Neuronal stem cell (in vitro differentiated cells): Measurements from ENCODE around the gene MPHOSPH6.
"Not testable (repeated sequence)": the region's sequence is repeated elsewhere in the genome, so short reads cannot be mapped to it uniquely, and the experiment has no call there.

Experiments
- DNase-seq: peaks from one replicate; pipeline ENCODE4 v3.0.0-alpha.2; 2013; ENCODE audit warnings: low spot score
- H2AFZ ChIP-seq: one replicate; pipeline ENCODE4 v1.6.1; 2013; ENCODE audit warnings: mild to moderate bottlenecking, low read length, inconsistent platforms
- H2AK5ac ChIP-seq: 2 replicates; pipeline ENCODE4 v1.6.1; 2013; ENCODE audit warnings: low read depth, mild to moderate bottlenecking, inconsistent platforms, low read length, moderate library complexity, mixed read lengths
- H2BK120ac ChIP-seq: 2 replicates; pipeline ENCODE4 v1.6.1; 2013; ENCODE audit warnings: low read depth, mild to moderate bottlenecking, inconsistent platforms, low read length, moderate library complexity, mixed read lengths
- H2BK12ac ChIP-seq: one replicate; pipeline ENCODE4 v1.6.1; 2013; ENCODE audit warnings: low read length, inconsistent platforms
- H2BK15ac ChIP-seq: 2 replicates; pipeline ENCODE4 v1.6.1; 2013; ENCODE audit warnings: mild to moderate bottlenecking, low read length, inconsistent platforms, mixed read lengths
- H2BK5ac ChIP-seq: one replicate; pipeline ENCODE4 v1.6.1; 2013; ENCODE audit warnings: inconsistent platforms, mild to moderate bottlenecking, low read length, moderate library complexity
- H3K14ac ChIP-seq: one replicate; pipeline ENCODE4 v1.6.1; 2013; ENCODE audit warnings: low read length, inconsistent platforms
- H3K18ac ChIP-seq: 2 replicates; pipeline ENCODE4 v1.6.1; 2013; ENCODE audit warnings: low read length, inconsistent platforms
- H3K23ac ChIP-seq: 2 replicates; pipeline ENCODE4 v1.6.1; 2013; ENCODE audit warnings: low read depth, mild to moderate bottlenecking, mixed read lengths, low read length, inconsistent platforms; ENCODE audit not compliant: poor library complexity
- H3K27ac ChIP-seq: replicated peaks from 3 replicates; pipeline ENCODE4 v1.5.1; 2013; ENCODE audit warnings: low read length, inconsistent platforms
- H3K27me3 ChIP-seq, 3 experiments: 2 replicates each; pipeline ENCODE4 v1.6.1; 2013; ENCODE audit warnings: low read length in 3 of 3, mild to moderate bottlenecking in 2 of 3, inconsistent platforms in 1 of 3, low read depth in 1 of 3, mixed read lengths in 1 of 3, moderate library complexity in 1 of 3; ENCODE audit not compliant: control insufficient read depth in 3 of 3, insufficient read depth in 3 of 3
- H3K36me3 ChIP-seq, 2 donors: replicated peaks in 1 of 2; 2 replicates each; pipeline ENCODE4 v1.6.1; 2013; ENCODE audit warnings: low read length in 2 of 2; ENCODE audit not compliant: control insufficient read depth in 2 of 2, insufficient read depth in 2 of 2
- H3K4ac ChIP-seq: 2 replicates; pipeline ENCODE4 v1.6.1; 2013; ENCODE audit warnings: inconsistent platforms, mild to moderate bottlenecking, low read length, moderate library complexity
- H3K4me1 ChIP-seq, 2 donors: 1 replicate in 1 of 2; 2 replicates in 1 of 2; pipeline ENCODE4 v1.6.1; 2013; ENCODE audit warnings: low read length in 2 of 2, low read depth in 1 of 2; ENCODE audit not compliant: control insufficient read depth in 2 of 2, insufficient read depth in 1 of 2
- H3K4me2 ChIP-seq: one replicate; pipeline ENCODE4 v1.6.1; 2013; ENCODE audit warnings: mild to moderate bottlenecking, low read length, inconsistent platforms; ENCODE audit not compliant: insufficient read depth, poor library complexity, severe bottlenecking
- H3K4me3 ChIP-seq, 2 donors: 2 replicates each; pipeline ENCODE4 v1.5.1; 2013; ENCODE audit warnings: low read length in 2 of 2, mild to moderate bottlenecking in 2 of 2, inconsistent platforms in 1 of 2, moderate library complexity in 1 of 2
- H3K79me1 ChIP-seq: one replicate; pipeline ENCODE4 v1.6.1; 2013; ENCODE audit warnings: low read depth, mild to moderate bottlenecking, inconsistent platforms, low read length, moderate library complexity
- H3K9ac ChIP-seq: one replicate; pipeline ENCODE4 v1.6.1; 2013; ENCODE audit warnings: mild to moderate bottlenecking, low read depth, low read length, inconsistent platforms; ENCODE audit not compliant: poor library complexity
- H3K9me3 ChIP-seq, 2 donors: replicated peaks in 1 of 2; 2 replicates each; pipeline versions ENCODE3 to v1.6.1; 2013; ENCODE audit warnings: low read length in 2 of 2, mild to moderate bottlenecking in 2 of 2, inconsistent platforms in 1 of 2, low read depth in 1 of 2, mixed read lengths in 1 of 2, moderate library complexity in 1 of 2; ENCODE audit not compliant: control insufficient read depth in 2 of 2, insufficient read depth in 1 of 2
- H4K8ac ChIP-seq: one replicate; pipeline ENCODE4 v1.6.1; 2013; ENCODE audit warnings: low read depth, mild to moderate bottlenecking, inconsistent platforms, low read length, moderate library complexity
- H4K91ac ChIP-seq: one replicate; pipeline ENCODE4 v1.6.1; 2013; ENCODE audit warnings: low read length, low read depth, mild to moderate bottlenecking, inconsistent platforms; ENCODE audit not compliant: poor library complexity
- WGBS, 2 donors: extraction: QIAGEN DNeasy Blood & Tissue Kit; methylation state at CpG; one replicate each; pipeline ENCODE4 v1.1.7; 2013; ENCODE audit warnings: missing lambda C conversion rate in 2 of 2, mixed read lengths in 1 of 2; ENCODE audit not compliant: insufficient read length in 2 of 2, insufficient replicate concordance in 1 of 2; ENCODE audit errors: extremely low coverage in 2 of 2; 5-methylcytosine and 5-hydroxymethylcytosine counted together

The MPHOSPH6 gene

GRCh38 chr16:82146957-82147356 lies 23.1 kb downstream of the MPHOSPH6 start:
- H4K91ac ChIP-seq: no peak overlapping the region
- H3K36me3 ChIP-seq: peaks cover 12 to 68% of the 10 kb centered on the region in 2 donors
- no peak overlapping the region for H2BK5ac ChIP-seq
- no peaks in the 10 kb centered on the region for H3K9me3 ChIP-seq
- no peak overlapping the region for H3K4ac ChIP-seq
- no peak overlapping the region for H3K9ac ChIP-seq
- no peak overlapping the region for H2AK5ac ChIP-seq
- no peak overlapping the region for H2BK120ac ChIP-seq
- H2AFZ ChIP-seq: no peak overlapping the region
- WGBS, 2 donors: no CpG with 5 or more reads among the region's 5 CpGs
- H2BK15ac ChIP-seq: no peak overlapping the region
- H3K23ac ChIP-seq: no peak overlapping the region
- no peak overlapping the region for H4K8ac ChIP-seq
- H3K14ac ChIP-seq: no peak overlapping the region
- peaks cover 0 to 6% of the 10 kb centered on the region in 2 donors for H3K4me1 ChIP-seq
- no peak overlapping the region for H2BK12ac ChIP-seq
- no peak for DNase-seq
- H3K27ac ChIP-seq: no peak overlapping the region
- no peaks in the 10 kb centered on the region for H3K27me3 ChIP-seq
- H3K18ac ChIP-seq: no peak overlapping the region
- H3K4me3 ChIP-seq: no peak overlapping the region
- H3K4me2 ChIP-seq: no peak overlapping the region
- H3K79me1 ChIP-seq: no peaks in the 10 kb centered on the region

- Histone ChIP-seq H3K4me3 (no peak overlapping the region), H3K27me3 (no peaks in the 10 kb centered on the region), H2AK5ac (no peak overlapping the region), H3K14ac (no peak overlapping the region), H3K79me1 (no peaks in the 10 kb centered on the region), H2BK5ac (no peak overlapping the region), H3K36me3 (peaks cover 12 to 64% of the 10 kb centered on the region in 2 donors), H2AFZ (no peak overlapping the region), H4K91ac (no peak overlapping the region), H3K9me3 (no peaks in the 10 kb centered on the region), H2BK12ac (no peak overlapping the region), H3K4ac (no peak overlapping the region), H2BK15ac (no peak overlapping the region), H3K9ac (no peak overlapping the region), H4K8ac (no peak overlapping the region), H2BK120ac (no peak overlapping the region), H3K4me2 (no peak overlapping the region), H3K18ac (no peak overlapping the region), H3K4me1 (peaks cover 0 to 6% of the 10 kb centered on the region in 2 donors), H3K27ac (no peak overlapping the region), H3K23ac (no peak overlapping the region)
- DNase-seq: no peak
- no CpG with 5 or more reads among the region's 3 CpGs for WGBS, 2 donors
Observed at GRCh38 chr16:82146556-82146955, 23.5 kb downstream of the MPHOSPH6 start.

GRCh38 chr16:82139286-82139571 lies 30.8 kb downstream of the MPHOSPH6 start:
- H3K9me3 ChIP-seq, H4K8ac ChIP-seq, DNase-seq, H3K4ac ChIP-seq, H3K23ac ChIP-seq, H2BK15ac ChIP-seq, H2AFZ ChIP-seq, H2BK5ac ChIP-seq, H3K4me3 ChIP-seq, H3K27ac ChIP-seq, H2BK12ac ChIP-seq, H3K9ac ChIP-seq, H3K4me2 ChIP-seq, H2AK5ac ChIP-seq, H4K91ac ChIP-seq, H2BK120ac ChIP-seq, H3K14ac ChIP-seq, H3K79me1 ChIP-seq, H3K4me1 ChIP-seq, H3K27me3 ChIP-seq: not testable (repeated sequence)
- no CpG with 5 or more reads among the region's 19 CpGs for WGBS, 2 donors
- Histone ChIP-seq H3K36me3 (peaks cover 2 to 17% of the 10 kb centered on the region in 2 donors), H3K18ac (peak overlapping the region; percentile 59)

GRCh38 chr16:82138478-82139285 lies 31.3 kb downstream of the MPHOSPH6 start:
- no peak overlapping the region for H2BK12ac ChIP-seq
- no peak overlapping the region for H3K9ac ChIP-seq
- H2BK120ac ChIP-seq: no peak overlapping the region
- no peak overlapping the region for H4K8ac ChIP-seq
- H3K23ac ChIP-seq: no peak overlapping the region
- DNase-seq: no peak
- H3K36me3 ChIP-seq: peaks cover 2 to 17% of the 10 kb centered on the region in 2 donors
- no peak overlapping the region for H3K14ac ChIP-seq
- H2BK5ac ChIP-seq: no peak overlapping the region
- H3K18ac ChIP-seq: no peak overlapping the region
- no peak overlapping the region for H2AFZ ChIP-seq
- H3K79me1 ChIP-seq: no peaks in the 10 kb centered on the region
- H3K4me2 ChIP-seq: no peak overlapping the region
- peaks cover 0 to 2% of the 10 kb centered on the region in 2 donors for H3K4me1 ChIP-seq
- H2BK15ac ChIP-seq: no peak overlapping the region
- no peak overlapping the region for H3K27ac ChIP-seq
- no peak overlapping the region for H2AK5ac ChIP-seq
- H3K4ac ChIP-seq: no peak overlapping the region
- no peak overlapping the region for H4K91ac ChIP-seq
- no peaks in the 10 kb centered on the region for H3K27me3 ChIP-seq
- no CpG with 5 or more reads among the region's 15 CpGs for WGBS, 2 donors
- H3K4me3 ChIP-seq: no peak overlapping the region
- no peaks in the 10 kb centered on the region for H3K9me3 ChIP-seq
